ENCODE data around the gene FHIT. TPM values are rescaled to one million over a fixed set of nuclear protein-coding genes. Genes with fewer than 3 reads are reported as not detected.

FHIT gene
- total and polyA plus RNA-seq, 10 of the 15 experiments (the other 5 are each of a cell fraction or from before 2014, with no cell fraction given), result 4.2 to 14.9 (median 9.4) TPM

DNA sequence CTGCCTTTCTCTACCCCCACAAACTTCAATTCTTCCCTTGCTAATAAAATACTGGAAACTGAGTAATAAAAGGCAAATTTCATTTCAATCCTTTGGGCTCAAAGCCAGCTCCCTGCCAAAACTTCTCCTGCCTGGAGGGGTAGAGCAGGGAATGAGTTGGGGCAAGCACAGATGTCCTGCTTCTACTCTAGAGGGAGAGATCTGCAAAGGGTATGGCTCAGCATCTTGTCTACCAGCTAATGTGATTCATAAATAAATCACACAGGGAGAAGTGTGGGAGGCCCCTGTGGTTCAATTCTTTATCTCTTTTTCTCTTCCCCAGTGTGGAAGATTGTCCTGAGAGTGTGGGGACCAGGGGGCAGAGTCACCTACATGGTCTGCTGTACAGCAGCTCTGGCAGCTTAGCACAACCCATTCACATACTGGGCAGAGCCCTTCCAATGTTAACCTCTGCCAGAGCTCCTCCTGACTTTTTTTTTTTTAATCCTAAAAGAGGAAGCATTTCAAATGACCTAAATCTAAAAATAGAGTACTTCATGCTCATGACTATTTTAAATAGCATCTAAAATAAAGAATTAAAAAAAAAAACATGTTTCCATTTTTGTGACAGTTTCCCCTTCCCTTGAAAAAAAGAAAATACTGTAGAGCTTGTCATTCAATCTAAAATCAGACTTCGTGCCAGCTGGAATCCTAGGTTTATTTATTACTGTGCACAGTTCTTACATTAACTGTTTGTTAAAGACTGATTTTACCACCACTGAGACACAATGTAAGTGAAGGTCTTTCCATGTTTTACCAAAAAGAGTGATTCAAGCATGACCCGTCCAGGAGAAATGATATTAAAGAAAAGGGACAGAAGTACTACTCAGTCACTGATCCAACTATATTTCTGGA, 1117.7 kb downstream of the FHIT start (continued):
- no peak for TF ChIP-seq KAT2A (conservative IDR thresholded peaks at IDR 0.05; ENCODE audit: control insufficient read depth, low read depth, low read length)
- TF ChIP-seq ZNF217 (IDR thresholded peaks at IDR 0.05), result no peak
- no peak for TF ChIP-seq PKNOX1 (IDR thresholded peaks at IDR 0.05)
- TF ChIP-seq MEF2A (IDR thresholded peaks at IDR 0.05; ENCODE audit: insufficient read depth, low read depth, low read length), result no peak
- TF ChIP-seq CREB1 (IDR thresholded peaks at IDR 0.05; ENCODE audit: low read depth), result no peak
- TF ChIP-seq, protein P1, sequence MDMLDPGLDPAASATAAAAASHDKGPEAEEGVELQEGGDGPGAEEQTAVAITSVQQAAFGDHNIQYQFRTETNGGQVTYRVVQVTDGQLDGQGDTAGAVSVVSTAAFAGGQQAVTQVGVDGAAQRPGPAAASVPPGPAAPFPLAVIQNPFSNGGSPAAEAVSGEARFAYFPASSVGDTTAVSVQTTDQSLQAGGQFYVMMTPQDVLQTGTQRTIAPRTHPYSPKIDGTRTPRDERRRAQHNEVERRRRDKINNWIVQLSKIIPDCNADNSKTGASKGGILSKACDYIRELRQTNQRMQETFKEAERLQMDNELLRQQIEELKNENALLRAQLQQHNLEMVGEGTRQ (IDR thresholded peaks at IDR 0.05; ENCODE audit: borderline replicate concordance, low read depth, low read length), result no peak

DNA sequence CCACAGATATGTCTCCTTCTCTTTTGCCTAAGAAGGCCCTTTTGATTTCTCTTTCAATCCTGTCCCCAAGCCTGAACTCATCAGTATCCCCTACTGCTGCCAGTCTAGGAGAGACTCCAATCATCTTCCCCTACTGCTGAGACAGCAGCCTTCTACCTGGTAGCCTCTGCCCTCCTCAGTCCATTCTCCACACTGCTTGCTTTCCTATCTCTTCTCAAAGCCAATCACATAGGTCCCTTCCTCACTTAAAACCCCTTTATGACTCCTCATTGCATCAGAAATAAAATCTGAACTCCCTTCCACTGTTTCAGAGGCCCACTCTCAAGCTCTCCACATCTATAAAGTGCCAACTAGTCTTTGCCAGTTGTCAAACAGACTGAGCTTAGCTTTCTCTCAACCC, 1119.6 kb downstream of the FHIT start:
- no peak overlapping the region for H2AFZ ChIP-seq (ENCODE audit: control insufficient read depth, low read depth, low read length)
- H3K4me1 ChIP-seq (ENCODE audit: control insufficient read depth, insufficient read depth, low read length), result no peaks in the 10 kb centered on the region
- BruUV-seq (replicated peaks), result no TSS peak
- intact Hi-C loops (cut with micrococcal nuclease; ENCODE audit: unreplicated experiment) (no loop called here), in situ Hi-C loops (cut with MboI) (no loop called here)
- no peak overlapping the region for H3K4me2 ChIP-seq (ENCODE audit: control insufficient read depth, insufficient read depth)
- POLR2A ChIA-PET, result no interaction called here
- H3K4me3 ChIP-seq, result no peak overlapping the region
- FAIRE-seq (no peak), DNase-seq (ENCODE audit: low read depth, low spot score) (no peak), ATAC-seq (no peak)
- H3K27ac ChIP-seq (ENCODE audit: control insufficient read depth, insufficient read depth), result no peak overlapping the region
- H4K20me1 ChIP-seq (ENCODE audit: control insufficient read depth, insufficient read depth), result no peaks in the 10 kb centered on the region
- no peaks in the 10 kb centered on the region for H3K9me3 ChIP-seq (replicated peaks; ENCODE audit: control insufficient read depth, insufficient read depth, low read length)
- RAD21 ChIA-PET (ENCODE audit: unreplicated experiment), result no interaction called here
- no peak overlapping the region for H3K9ac ChIP-seq (ENCODE audit: control insufficient read depth, insufficient read depth, low read length)
- H3K79me2 ChIP-seq (ENCODE audit: control insufficient read depth, insufficient read depth, low read length), result no peaks in the 10 kb centered on the region
- H3K36me3 ChIP-seq (ENCODE audit: control insufficient read depth in 2 of 2, insufficient read depth in 2 of 2, low read length in 1 of 2), result no peaks in the 10 kb centered on the region
- CTCF ChIA-PET, result no interaction called here
- H3K27me3 ChIP-seq (replicated peaks in 1 of 2; ENCODE audit: control insufficient read depth in 2 of 2, insufficient read depth in 2 of 2, low read length in 1 of 2), result no peaks in the 10 kb centered on the region
- SMC1A ChIA-PET (ENCODE audit: uncharacterized antibody, unreplicated experiment), result no interaction called here
- no peak for TF ChIP-seq NRF1 (conservative IDR thresholded peaks at IDR 0.05; ENCODE audit: low read depth, low read length)
- TF ChIP-seq YBX1 (IDR thresholded peaks at IDR 0.05), result no peak
- no peak for TF ChIP-seq EZH2 (IDR thresholded peaks at IDR 0.05; ENCODE audit: borderline replicate concordance, control insufficient read depth, low read depth, low read length)
- no peak for TF ChIP-seq E2F8 (IDR thresholded peaks at IDR 0.05; ENCODE audit: low read depth, partially characterized antibody)
- TF ChIP-seq SIX5 (IDR thresholded peaks at IDR 0.05; ENCODE audit: low read depth, low read length, severe bottlenecking), result no peak
- no peak for TF ChIP-seq SMC3 (IDR thresholded peaks at IDR 0.05; ENCODE audit: borderline replicate concordance, low read length)
- no peak for TF ChIP-seq FOXK2 (IDR thresholded peaks at IDR 0.05)
- TF ChIP-seq CREM (IDR thresholded peaks at IDR 0.05; ENCODE audit: low read depth), result no peak
- TF ChIP-seq, protein P2, sequence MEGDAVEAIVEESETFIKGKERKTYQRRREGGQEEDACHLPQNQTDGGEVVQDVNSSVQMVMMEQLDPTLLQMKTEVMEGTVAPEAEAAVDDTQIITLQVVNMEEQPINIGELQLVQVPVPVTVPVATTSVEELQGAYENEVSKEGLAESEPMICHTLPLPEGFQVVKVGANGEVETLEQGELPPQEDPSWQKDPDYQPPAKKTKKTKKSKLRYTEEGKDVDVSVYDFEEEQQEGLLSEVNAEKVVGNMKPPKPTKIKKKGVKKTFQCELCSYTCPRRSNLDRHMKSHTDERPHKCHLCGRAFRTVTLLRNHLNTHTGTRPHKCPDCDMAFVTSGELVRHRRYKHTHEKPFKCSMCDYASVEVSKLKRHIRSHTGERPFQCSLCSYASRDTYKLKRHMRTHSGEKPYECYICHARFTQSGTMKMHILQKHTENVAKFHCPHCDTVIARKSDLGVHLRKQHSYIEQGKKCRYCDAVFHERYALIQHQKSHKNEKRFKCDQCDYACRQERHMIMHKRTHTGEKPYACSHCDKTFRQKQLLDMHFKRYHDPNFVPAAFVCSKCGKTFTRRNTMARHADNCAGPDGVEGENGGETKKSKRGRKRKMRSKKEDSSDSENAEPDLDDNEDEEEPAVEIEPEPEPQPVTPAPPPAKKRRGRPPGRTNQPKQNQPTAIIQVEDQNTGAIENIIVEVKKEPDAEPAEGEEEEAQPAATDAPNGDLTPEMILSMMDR (IDR thresholded peaks at IDR 0.05 in 2 of 3, conservative IDR thresholded peaks at IDR 0.05 in 1 of 3; ENCODE audit: control insufficient read depth in 2 of 3, extremely low read depth in 1 of 3, insufficient read depth in 1 of 3, low read depth in 3 of 3, low read length in 3 of 3), result no peak
- no peak for TF ChIP-seq NR2C2 (IDR thresholded peaks at IDR 0.05; ENCODE audit: borderline replicate concordance, control insufficient read depth, insufficient read length, low read depth)
